Measurements from ENCODE around the gene MED12L.

GRCh38 chr3:151421938-151422337 is 336.5 kb downstream of the MED12L start:
- TF ChIP-seq CTCF (tag by site-specific recombination; IDR thresholded peaks at IDR 0.05) (no peak), ZNF174 (tag by site-specific recombination; IDR thresholded peaks at IDR 0.05) (no peak), ZNF24 (tag by site-specific recombination; IDR thresholded peaks at IDR 0.05) (no peak)

Measured in HEK293 (cell line).